WTC11 (cell line): ENCODE results near the gene SPSB2.

Experiments used
- ATF6 ChIP-seq: sonication (generic); formaldehyde crosslinking; IDR thresholded peaks from 2 replicates; pipeline ENCODE4 v1.8.1; 2023; ENCODE audit warnings: mild to moderate bottlenecking, missing genetic modification reagents
- CREM ChIP-seq: sonication (generic); formaldehyde crosslinking; IDR thresholded peaks from 2 replicates; pipeline ENCODE4 v1.8.1; 2022; ENCODE audit warnings: mild to moderate bottlenecking, missing genetic modification reagents, moderate library complexity
- FOXJ3 ChIP-seq: sonication (generic); formaldehyde crosslinking; IDR thresholded peaks from 2 replicates; pipeline ENCODE4 v1.9.0; 2021; ENCODE audit warnings: missing genetic modification reagents, mild to moderate bottlenecking, borderline replicate concordance
- SMAD3 ChIP-seq: sonication (generic); formaldehyde crosslinking; IDR thresholded peaks from 2 replicates; pipeline ENCODE4 v1.8.0; 2022; ENCODE audit warnings: missing genetic modification reagents, mild to moderate bottlenecking, borderline replicate concordance
- TEAD1 ChIP-seq: sonication (generic); formaldehyde crosslinking; IDR thresholded peaks from 2 replicates; pipeline ENCODE4 v1.8.0; 2022; ENCODE audit warnings: mild to moderate bottlenecking, missing genetic modification reagents
- ZBTB21 ChIP-seq: sonication (generic); formaldehyde crosslinking; IDR thresholded peaks from 2 replicates; pipeline ENCODE4 v1.8.1; 2023; ENCODE audit warnings: mild to moderate bottlenecking, missing genetic modification reagents, borderline replicate concordance
- ZNF423 ChIP-seq: fragments of 250-450 bp; sonication (Bioruptor Pico); IDR thresholded peaks from 2 replicates; pipeline ENCODE4 v2.1.2; 2022; ENCODE audit warnings: mild to moderate bottlenecking, moderate library complexity
- TF ChIP-seq, protein P1 (sequence below): fragments of 200-600 bp; IDR thresholded peaks from 2 replicates; pipeline ENCODE4 v1.8.0; 2022; ENCODE audit warnings: antibody characterized with exemption
- TF ChIP-seq, protein P2 (sequence below): sonication (generic); formaldehyde crosslinking; IDR thresholded peaks from 2 replicates; pipeline ENCODE4 v1.8.1; 2023; ENCODE audit warnings: mild to moderate bottlenecking, missing genetic modification reagents, moderate library complexity

GRCh38 chr12:6828781-6829535 lies 44.1 kb downstream of the SPSB2 start:
- TF ChIP-seq, protein P1, sequence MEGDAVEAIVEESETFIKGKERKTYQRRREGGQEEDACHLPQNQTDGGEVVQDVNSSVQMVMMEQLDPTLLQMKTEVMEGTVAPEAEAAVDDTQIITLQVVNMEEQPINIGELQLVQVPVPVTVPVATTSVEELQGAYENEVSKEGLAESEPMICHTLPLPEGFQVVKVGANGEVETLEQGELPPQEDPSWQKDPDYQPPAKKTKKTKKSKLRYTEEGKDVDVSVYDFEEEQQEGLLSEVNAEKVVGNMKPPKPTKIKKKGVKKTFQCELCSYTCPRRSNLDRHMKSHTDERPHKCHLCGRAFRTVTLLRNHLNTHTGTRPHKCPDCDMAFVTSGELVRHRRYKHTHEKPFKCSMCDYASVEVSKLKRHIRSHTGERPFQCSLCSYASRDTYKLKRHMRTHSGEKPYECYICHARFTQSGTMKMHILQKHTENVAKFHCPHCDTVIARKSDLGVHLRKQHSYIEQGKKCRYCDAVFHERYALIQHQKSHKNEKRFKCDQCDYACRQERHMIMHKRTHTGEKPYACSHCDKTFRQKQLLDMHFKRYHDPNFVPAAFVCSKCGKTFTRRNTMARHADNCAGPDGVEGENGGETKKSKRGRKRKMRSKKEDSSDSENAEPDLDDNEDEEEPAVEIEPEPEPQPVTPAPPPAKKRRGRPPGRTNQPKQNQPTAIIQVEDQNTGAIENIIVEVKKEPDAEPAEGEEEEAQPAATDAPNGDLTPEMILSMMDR: no peak
- TF ChIP-seq, protein P2, sequence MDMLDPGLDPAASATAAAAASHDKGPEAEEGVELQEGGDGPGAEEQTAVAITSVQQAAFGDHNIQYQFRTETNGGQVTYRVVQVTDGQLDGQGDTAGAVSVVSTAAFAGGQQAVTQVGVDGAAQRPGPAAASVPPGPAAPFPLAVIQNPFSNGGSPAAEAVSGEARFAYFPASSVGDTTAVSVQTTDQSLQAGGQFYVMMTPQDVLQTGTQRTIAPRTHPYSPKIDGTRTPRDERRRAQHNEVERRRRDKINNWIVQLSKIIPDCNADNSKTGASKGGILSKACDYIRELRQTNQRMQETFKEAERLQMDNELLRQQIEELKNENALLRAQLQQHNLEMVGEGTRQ (CRISPR knock-in tag): no peak
- TF ChIP-seq CREM (CRISPR knock-in tag) (peak; percentile 50; the same call in 1 of the 2 replicates), ZBTB21 (CRISPR knock-in tag) (no peak), ZNF423 (CRISPR knock-in tag) (no peak), ATF6 (CRISPR knock-in tag) (no peak), TEAD1 (CRISPR knock-in tag) (no peak), SMAD3 (no peak), FOXJ3 (CRISPR knock-in tag) (no peak)
